Measurements from ENCODE around the gene PBRM1. TPM values are rescaled to one million over a fixed set of nuclear protein-coding genes. Genes with fewer than 3 reads are reported as not detected.

Gene PBRM1
- total RNA-seq, 1 donor from 2014 or later = 192 TPM

DNA sequence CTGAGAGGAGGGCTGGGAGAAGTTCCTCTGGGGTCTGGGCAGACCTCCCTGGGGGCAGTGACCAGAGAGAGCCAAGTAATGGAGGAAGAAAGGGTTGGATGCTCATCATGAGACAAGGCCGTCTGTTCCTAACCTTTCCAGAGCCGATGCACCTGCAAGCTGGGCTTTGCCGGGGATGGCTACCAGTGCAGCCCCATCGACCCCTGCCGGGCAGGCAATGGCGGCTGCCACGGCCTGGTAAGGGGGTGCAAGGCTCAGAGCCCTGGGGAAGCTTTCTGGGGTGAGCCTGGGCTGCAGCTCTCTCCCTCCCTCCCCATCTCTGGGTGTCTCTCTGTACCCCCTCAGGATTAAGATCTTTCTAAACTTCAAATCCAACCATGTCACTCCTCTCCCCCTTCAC lies 174.2 kb downstream of the PBRM1 start:
- Mint-ChIP-seq H3K36me3 (ENCODE audit: unreplicated experiment) (no peaks in the 10 kb centered on the region), H3K27ac (ENCODE audit: unreplicated experiment) (no peak overlapping the region), H3K4me3 (ENCODE audit: unreplicated experiment) (no peak overlapping the region), H3K9me3 (ENCODE audit: unreplicated experiment) (peaks cover 10% of the 10 kb centered on the region), H3K4me1 (ENCODE audit: low read depth, unreplicated experiment) (peaks cover 11% of the 10 kb centered on the region), H3K27me3 (ENCODE audit: unreplicated experiment) (peaks cover 15% of the 10 kb centered on the region)
- TF ChIP-seq, protein P1, sequence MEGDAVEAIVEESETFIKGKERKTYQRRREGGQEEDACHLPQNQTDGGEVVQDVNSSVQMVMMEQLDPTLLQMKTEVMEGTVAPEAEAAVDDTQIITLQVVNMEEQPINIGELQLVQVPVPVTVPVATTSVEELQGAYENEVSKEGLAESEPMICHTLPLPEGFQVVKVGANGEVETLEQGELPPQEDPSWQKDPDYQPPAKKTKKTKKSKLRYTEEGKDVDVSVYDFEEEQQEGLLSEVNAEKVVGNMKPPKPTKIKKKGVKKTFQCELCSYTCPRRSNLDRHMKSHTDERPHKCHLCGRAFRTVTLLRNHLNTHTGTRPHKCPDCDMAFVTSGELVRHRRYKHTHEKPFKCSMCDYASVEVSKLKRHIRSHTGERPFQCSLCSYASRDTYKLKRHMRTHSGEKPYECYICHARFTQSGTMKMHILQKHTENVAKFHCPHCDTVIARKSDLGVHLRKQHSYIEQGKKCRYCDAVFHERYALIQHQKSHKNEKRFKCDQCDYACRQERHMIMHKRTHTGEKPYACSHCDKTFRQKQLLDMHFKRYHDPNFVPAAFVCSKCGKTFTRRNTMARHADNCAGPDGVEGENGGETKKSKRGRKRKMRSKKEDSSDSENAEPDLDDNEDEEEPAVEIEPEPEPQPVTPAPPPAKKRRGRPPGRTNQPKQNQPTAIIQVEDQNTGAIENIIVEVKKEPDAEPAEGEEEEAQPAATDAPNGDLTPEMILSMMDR (IDR thresholded peaks at IDR 0.05; ENCODE audit: partially characterized antibody, unreplicated experiment) = no peak
- no peak for DNase-seq

DNA sequence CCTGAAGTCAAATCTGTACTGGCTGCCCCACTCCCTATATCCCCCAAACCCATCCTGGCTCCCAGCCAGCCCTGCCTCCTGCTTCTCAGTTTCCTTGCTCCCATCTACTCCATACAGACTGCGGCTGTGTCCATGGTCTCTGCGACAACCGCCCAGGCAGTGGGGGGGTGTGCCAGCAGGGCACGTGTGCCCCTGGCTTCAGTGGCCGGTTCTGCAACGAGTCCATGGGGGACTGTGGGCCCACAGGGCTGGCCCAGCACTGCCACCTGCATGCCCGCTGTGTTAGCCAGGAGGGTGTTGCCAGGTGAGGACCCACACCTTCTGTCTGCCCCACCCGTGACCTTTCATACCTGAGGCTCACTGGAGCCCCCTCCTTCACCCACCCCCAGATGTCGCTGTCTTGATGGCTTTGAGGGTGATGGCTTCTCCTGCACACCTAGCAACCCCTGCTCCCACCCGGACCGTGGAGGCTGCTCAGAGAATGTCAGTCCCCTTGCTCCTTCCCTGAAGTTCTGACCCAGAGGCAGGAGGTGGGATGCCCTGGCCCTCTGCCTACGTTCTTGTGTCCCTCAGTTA lies 175.9 kb downstream of the PBRM1 start:
- no peaks in the 10 kb centered on the region for H3K36me3 Mint-ChIP-seq (ENCODE audit: unreplicated experiment)
- TF ChIP-seq, protein P1 (IDR thresholded peaks at IDR 0.05; ENCODE audit: partially characterized antibody, unreplicated experiment) = no peak

DNA sequence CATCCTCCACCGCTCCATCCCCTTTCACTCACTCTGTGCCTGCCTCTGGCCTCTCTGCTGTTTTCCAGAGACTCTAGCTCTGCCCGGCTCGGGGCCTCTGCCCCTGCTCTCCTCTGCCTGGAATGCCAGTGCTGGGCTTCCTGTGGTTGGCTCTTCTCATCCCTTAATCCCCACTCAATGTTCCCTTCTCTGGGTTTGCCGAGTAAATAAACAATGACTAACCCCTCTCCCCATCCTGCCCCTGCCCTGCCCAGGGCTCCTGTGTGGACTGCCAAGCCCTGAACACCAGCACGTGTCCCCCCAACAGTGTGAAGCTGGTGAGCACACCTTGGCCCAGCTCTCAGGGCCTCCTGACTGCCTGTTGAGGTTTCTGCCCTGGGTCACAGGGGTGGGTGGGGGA lies 178.4 kb downstream of the PBRM1 start:
- H3K4me1 Mint-ChIP-seq (ENCODE audit: low read depth, unreplicated experiment) = peaks cover 5% of the 10 kb centered on the region
- H3K27me3 Mint-ChIP-seq (ENCODE audit: unreplicated experiment) = peaks cover 11% of the 10 kb centered on the region
- DNase-seq = no peak
- no peak overlapping the region for H3K4me3 Mint-ChIP-seq (ENCODE audit: unreplicated experiment)
- H3K36me3 Mint-ChIP-seq (ENCODE audit: unreplicated experiment) = no peaks in the 10 kb centered on the region
- TF ChIP-seq, protein P1 (IDR thresholded peaks at IDR 0.05; ENCODE audit: partially characterized antibody, unreplicated experiment) = no peak
- peaks cover 7% of the 10 kb centered on the region for H3K9me3 Mint-ChIP-seq (ENCODE audit: unreplicated experiment)
- peak overlapping the region; percentile 55 for H3K27ac Mint-ChIP-seq (ENCODE audit: unreplicated experiment)

More for the DNA sequence above, 175.9 kb downstream of the PBRM1 start:
- DNase-seq = no peak
- Mint-ChIP-seq H3K4me3 (ENCODE audit: unreplicated experiment) (no peak overlapping the region), H3K27me3 (ENCODE audit: unreplicated experiment) (peaks cover 11% of the 10 kb centered on the region), H3K9me3 (ENCODE audit: unreplicated experiment) (peaks cover 7% of the 10 kb centered on the region), H3K4me1 (ENCODE audit: low read depth, unreplicated experiment) (peaks cover 7% of the 10 kb centered on the region), H3K27ac (ENCODE audit: unreplicated experiment) (no peak overlapping the region)

DNA sequence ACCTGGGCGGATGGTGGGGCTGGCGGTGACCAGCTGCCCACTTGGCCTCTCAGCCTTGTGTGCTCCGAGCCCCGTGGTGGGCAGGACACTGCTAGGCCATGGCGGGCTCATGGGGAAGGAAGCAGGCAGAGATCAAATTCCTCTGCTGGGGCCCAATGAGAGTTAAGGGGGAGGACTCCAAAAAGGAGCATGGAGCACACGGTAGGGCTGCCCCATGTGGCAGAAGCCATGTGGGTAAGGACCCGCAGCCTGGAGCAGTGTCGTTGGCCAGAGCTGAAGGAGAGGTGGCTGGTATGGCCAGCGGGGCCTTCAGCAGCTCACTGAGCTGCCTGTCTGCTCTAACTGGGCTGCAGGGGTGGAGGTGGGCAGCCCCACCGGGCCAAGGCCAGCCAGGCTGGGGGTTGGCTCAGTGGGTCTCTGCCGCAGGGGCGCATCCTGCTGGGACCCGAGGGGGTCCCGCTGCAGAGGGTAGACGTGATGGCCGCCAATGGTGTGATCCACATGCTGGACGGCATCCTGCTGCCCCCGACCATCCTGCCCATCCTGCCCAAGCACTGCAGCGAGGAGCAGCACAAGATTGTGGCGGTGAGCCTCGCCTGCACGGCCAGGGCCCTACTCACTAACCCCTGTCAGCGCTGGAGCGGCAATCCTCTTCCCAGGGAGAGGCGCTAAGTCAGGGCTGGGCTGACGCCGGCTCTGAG lies 179.3 kb downstream of the PBRM1 start:
- peaks cover 5% of the 10 kb centered on the region for H3K9me3 Mint-ChIP-seq (ENCODE audit: unreplicated experiment)
- no peak for DNase-seq
- H3K36me3 Mint-ChIP-seq (ENCODE audit: unreplicated experiment) = no peaks in the 10 kb centered on the region
- H3K27me3 Mint-ChIP-seq (ENCODE audit: unreplicated experiment) = peaks cover 11% of the 10 kb centered on the region
- no peak overlapping the region for H3K27ac Mint-ChIP-seq (ENCODE audit: unreplicated experiment)
- H3K4me3 Mint-ChIP-seq (ENCODE audit: unreplicated experiment) = no peak overlapping the region
- TF ChIP-seq, protein P1 (IDR thresholded peaks at IDR 0.05; ENCODE audit: partially characterized antibody, unreplicated experiment) = no peak
- peaks cover 1% of the 10 kb centered on the region for H3K4me1 Mint-ChIP-seq (ENCODE audit: low read depth, unreplicated experiment)

DNA sequence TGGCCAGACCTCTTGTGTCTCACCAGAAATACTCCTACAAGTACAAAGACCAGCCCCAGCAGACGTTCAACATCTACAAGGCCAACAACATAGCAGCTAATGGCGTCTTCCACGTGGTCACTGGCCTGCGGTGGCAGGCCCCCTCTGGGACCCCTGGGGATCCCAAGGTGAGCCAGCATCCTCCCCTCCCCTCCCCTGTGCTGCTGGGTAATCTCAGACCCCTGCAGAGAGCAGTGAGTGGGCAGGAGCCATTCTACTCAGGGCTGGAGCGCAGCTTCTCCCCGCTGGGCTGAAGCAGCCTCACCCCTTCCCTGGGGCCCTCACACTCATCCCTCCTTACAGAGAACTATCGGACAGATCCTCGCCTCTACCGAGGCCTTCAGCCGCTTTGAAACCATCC lies 180.7 kb downstream of the PBRM1 start:
- Mint-ChIP-seq H3K4me1 (ENCODE audit: low read depth, unreplicated experiment) (peaks cover 11% of the 10 kb centered on the region), H3K4me3 (ENCODE audit: unreplicated experiment) (no peak overlapping the region)

More for the DNA sequence above, 180.7 kb downstream of the PBRM1 start:
- TF ChIP-seq, protein P1 (IDR thresholded peaks at IDR 0.05; ENCODE audit: partially characterized antibody, unreplicated experiment) = no peak
- peaks cover 12% of the 10 kb centered on the region for H3K27me3 Mint-ChIP-seq (ENCODE audit: unreplicated experiment)
- H3K36me3 Mint-ChIP-seq (ENCODE audit: unreplicated experiment) = no peaks in the 10 kb centered on the region
- H3K9me3 Mint-ChIP-seq (ENCODE audit: unreplicated experiment) = peaks cover 5% of the 10 kb centered on the region
- H3K27ac Mint-ChIP-seq (ENCODE audit: unreplicated experiment) = no peak overlapping the region
- no peak for DNase-seq

All from glutamatergic neuron (in vitro differentiated cells).